LNCaP clone FGC (cell line): Measurements from ENCODE around the gene PRTN3.

Source experiments
- DNase-seq: peaks from one replicate; pipeline ENCODE4 v3.0.0-alpha.2; 2011; ENCODE audit warnings: low read depth
- H3K4me3 ChIP-seq: 2 replicates; pipeline ENCODE4 v1.5.1; 2011; ENCODE audit warnings: mild to moderate bottlenecking, low read depth, low read length, control low read depth
- TF ChIP-seq, protein P1 (sequence below): IDR thresholded peaks from 2 replicates; pipeline ENCODE4 v1.5.1; 2012; ENCODE audit warnings: mild to moderate bottlenecking; ENCODE audit not compliant: control insufficient read depth, insufficient read depth; ENCODE audit errors: extremely low read depth

PRTN3 gene

GRCh38 chr19:871446-872265 is 30.9 kb downstream of the PRTN3 start:
- DNase-seq: no peak
- TF ChIP-seq, protein P1, sequence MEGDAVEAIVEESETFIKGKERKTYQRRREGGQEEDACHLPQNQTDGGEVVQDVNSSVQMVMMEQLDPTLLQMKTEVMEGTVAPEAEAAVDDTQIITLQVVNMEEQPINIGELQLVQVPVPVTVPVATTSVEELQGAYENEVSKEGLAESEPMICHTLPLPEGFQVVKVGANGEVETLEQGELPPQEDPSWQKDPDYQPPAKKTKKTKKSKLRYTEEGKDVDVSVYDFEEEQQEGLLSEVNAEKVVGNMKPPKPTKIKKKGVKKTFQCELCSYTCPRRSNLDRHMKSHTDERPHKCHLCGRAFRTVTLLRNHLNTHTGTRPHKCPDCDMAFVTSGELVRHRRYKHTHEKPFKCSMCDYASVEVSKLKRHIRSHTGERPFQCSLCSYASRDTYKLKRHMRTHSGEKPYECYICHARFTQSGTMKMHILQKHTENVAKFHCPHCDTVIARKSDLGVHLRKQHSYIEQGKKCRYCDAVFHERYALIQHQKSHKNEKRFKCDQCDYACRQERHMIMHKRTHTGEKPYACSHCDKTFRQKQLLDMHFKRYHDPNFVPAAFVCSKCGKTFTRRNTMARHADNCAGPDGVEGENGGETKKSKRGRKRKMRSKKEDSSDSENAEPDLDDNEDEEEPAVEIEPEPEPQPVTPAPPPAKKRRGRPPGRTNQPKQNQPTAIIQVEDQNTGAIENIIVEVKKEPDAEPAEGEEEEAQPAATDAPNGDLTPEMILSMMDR: no peak
- no peak overlapping the region for H3K4me3 ChIP-seq

DNA sequence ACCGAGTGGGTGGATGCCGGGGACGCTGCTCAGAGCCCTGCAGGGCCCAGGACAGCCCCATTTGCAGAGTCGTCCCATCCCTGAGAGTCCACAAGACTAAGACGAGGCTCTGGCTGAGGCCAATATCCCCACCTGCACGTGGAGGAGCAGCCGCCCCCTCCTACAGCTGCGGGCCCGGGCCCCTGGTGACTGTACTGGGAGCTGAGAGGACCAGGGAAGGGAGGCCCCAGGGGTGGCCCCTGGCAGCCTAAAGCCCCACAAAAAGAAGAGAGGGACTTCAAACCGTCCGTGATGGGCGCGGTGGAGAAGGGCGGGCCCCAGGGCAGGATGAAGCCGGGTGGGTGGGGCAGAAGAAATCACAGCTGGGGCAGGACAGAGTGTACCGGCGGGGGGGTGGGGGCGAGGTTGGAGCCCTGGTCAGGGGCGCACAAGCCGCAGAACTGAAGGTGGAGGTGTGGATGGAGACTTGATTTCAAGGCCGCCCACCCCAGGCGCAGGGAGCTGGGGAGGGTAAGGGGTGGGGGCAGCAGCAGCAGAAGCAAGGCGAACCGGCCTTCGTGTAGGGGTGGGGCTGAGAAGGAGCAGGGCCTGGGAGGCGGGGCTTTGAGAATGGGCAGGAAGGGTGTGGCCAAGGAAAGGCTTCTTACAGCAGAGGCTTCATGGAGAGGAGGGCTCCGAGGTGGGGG is 31.6 kb downstream of the PRTN3 start:
- TF ChIP-seq, protein P1: no peak
- peak; percentile 68 for DNase-seq
- no peak overlapping the region for H3K4me3 ChIP-seq

DNA sequence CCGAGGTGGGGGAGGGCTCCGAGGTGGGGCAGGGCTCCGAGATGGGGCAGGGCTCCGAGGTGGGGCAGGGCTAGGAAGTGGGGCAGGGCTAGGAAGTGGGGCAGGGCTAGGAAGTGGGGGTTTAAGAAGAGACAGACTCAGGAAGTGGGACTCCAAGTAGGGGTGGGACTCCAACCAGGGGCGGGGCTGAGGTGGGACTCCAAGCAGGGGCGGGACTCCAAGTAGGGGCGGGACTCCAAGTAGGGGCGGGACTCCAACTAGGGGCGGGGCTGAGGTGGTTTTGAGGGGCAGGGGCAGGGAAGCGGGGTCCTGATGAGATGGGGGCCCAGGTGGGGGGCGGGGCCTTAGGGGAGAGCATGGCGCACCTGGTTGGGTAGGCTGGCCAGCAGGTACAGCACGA is 32.3 kb downstream of the PRTN3 start:
- peak; percentile 33 for DNase-seq
- TF ChIP-seq, protein P1: no peak
- H3K4me3 ChIP-seq: no peak overlapping the region

DNA sequence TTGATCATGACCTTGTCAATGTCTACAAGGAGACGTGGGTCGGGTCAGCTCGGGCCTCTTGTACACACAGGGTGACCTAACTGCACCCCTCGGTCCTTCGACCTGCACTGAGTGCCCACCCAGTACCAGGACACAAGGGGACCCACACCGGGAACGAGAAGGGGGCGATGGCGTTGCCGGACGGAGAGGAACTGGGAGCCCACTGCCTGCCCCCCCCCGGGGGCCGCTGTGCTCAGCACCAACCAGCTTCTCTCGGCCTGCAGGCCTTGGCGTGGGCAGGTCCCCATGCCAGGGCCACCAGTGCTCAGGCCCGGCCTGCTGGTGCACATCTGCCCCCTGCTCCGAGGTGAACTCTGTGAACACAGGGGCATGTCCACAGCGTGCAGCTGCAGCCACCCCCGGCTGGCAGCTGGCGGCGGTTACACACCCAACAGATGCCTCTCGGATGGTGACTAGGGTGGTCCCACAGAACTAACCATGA is 32.8 kb downstream of the PRTN3 start:
- TF ChIP-seq, protein P1: no peak
- H3K4me3 ChIP-seq: no peak overlapping the region
- DNase-seq: no peak

DNA sequence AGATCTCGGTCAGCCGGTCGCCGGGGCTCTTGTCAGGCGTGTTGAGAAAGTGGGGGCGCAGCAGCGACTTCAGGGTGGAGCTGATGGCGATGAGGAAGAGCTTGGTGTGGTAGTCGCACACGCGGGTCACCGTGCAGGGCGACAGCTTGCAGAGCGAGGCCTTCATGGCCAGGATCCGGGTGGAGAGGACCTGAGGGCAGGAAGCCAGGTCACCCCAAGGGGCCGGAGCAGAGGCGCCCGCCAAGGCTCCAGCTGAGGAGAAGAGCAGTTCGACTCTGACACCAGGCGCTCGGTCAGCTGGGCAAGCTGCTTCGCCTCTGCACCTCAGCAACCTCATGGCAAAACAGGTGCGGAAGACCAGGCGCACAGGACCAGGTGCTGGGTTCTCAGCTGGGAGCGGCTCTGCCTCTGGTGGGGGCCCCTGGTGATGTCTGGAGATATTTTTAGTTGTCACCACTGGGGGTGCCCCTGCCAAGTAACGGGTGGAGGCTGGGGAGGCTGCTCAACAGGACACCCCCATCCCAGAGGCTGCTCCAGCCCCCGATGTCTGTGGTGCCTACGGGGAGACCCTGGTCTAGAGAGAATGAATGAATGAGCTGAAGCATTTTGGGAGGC is 34.6 kb downstream of the PRTN3 start:
- TF ChIP-seq, protein P1: no peak
- DNase-seq: no peak
- no peak overlapping the region for H3K4me3 ChIP-seq

DNA sequence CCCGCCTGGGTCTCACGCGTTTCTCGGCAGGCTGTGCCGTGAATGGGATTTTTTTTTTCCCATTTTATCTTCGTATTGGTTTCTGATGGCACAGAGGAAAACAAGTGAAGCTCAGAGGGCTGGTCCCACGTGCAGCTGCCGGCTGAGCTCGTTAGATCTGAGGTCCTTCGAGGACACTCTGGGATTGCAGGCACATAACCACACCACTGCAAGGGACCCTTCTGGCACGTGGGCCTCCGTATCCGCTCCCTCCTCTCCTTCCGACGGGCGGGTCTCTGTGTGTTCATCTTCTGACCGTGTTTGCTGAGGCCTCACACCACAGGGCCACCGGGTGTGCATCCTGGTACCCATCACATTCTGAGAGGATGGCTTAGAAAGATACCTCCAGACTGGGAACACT is 35.3 kb downstream of the PRTN3 start:
- H3K4me3 ChIP-seq: no peak overlapping the region
- TF ChIP-seq, protein P1: no peak
- no peak for DNase-seq
